Measurements from ENCODE around the gene IER3IP1. TPM values are rescaled to one million over a fixed set of nuclear protein-coding genes. Genes with fewer than 3 reads are reported as not detected.

IER3IP1 gene
- total and polyA plus RNA-seq, 8 donors, result under 0.01 to 39.1 (median 12.0) TPM

DNA sequence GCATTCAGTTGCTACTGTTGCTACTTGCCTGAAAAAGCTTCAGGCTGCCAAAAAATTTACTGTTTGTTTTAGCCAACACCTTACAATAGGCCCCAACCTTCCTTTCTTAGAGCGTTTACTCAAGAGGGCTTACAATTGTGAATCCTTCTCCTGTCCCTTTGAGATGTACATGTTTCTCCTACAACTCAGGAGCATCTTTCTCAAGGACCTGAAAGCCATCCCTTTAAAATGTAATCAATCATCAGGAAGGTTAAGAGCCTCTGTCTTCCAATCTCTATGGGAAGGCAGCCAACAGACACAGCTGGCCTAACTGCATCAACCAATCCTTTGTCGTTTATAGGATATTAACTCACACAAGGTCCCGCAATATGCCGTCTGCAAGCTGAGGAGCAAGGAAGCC lies 3.4 kb upstream of the IER3IP1 start:
- TF ChIP-seq POLR2AphosphoS5 (IDR thresholded peaks at IDR 0.05) (no peak), EP300 (IDR thresholded peaks at IDR 0.05) (no peak), POLR2A (IDR thresholded peaks at IDR 0.05) (no peak)
- TF ChIP-seq, protein P1, sequence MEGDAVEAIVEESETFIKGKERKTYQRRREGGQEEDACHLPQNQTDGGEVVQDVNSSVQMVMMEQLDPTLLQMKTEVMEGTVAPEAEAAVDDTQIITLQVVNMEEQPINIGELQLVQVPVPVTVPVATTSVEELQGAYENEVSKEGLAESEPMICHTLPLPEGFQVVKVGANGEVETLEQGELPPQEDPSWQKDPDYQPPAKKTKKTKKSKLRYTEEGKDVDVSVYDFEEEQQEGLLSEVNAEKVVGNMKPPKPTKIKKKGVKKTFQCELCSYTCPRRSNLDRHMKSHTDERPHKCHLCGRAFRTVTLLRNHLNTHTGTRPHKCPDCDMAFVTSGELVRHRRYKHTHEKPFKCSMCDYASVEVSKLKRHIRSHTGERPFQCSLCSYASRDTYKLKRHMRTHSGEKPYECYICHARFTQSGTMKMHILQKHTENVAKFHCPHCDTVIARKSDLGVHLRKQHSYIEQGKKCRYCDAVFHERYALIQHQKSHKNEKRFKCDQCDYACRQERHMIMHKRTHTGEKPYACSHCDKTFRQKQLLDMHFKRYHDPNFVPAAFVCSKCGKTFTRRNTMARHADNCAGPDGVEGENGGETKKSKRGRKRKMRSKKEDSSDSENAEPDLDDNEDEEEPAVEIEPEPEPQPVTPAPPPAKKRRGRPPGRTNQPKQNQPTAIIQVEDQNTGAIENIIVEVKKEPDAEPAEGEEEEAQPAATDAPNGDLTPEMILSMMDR (IDR thresholded peaks at IDR 0.05), result no peak
- intact Hi-C loops (cut with DNase I; ENCODE audit: low total_unique reads), result no loop called here
- H3K9me3 ChIP-seq, result peaks cover 0 to 2% (median 0%) of the 10 kb centered on the region in 4 donors
- DNase-seq, result peak in 1 of 2 donors; percentile 59
- H3K4me1 ChIP-seq, result peaks cover 6 to 17% (median 14%) of the 10 kb centered on the region in 4 donors
- 18 to 38% (median 20%) methylated on average over 4 of the region's 4 CpGs for WGBS, 5 donors
- H3K27me3 ChIP-seq, result no peaks in the 10 kb centered on the region
- no peaks in the 10 kb centered on the region for H3K36me3 ChIP-seq
- H3K27ac ChIP-seq, result no peak overlapping the region
- H3K4me3 ChIP-seq, result no peak overlapping the region

DNA sequence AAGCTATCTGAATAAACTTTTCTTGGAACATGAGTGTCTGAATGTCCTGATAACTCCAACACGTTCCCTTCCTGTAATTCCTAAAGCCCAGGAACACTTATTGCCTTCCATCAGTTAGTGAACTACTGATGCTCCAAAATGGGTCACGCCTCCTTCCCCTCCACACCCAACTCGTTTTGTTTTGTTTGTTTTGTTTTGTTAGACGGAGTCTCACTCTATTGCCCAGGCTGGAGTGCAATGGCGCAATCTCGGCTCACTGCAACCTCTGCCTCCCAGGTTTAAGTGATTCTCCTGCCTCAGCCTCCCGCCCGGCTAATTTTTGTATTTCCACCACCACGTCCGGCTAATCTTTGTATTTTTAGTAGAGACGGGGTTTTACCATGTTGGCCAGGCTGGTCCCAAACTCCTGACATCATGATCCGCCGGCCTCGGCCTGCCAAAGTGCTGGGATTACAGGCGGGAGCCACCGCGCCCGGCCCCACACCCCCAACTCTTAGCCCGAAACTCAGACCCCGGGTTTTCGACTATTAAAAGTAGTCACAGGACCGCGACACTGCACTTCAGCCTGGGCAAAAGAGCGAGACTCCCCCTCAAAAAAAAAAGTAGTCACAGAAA lies 774 bp downstream of the IER3IP1 start:
- Histone ChIP-seq H3K4me1 (peaks cover 12 to 41% (median 29%) of the 10 kb centered on the region in 4 donors), H3K9me3 (no peaks in the 10 kb centered on the region), H3K4me3 (peak overlapping the region; percentile 90 to 97 (median 96)), H3K36me3 (no peaks in the 10 kb centered on the region), H3K27me3 (no peaks in the 10 kb centered on the region), H3K27ac (peak overlapping the region; percentile 83 to 89 (median 86))
- intact Hi-C loops (cut with DNase I; ENCODE audit: low total_unique reads), result no loop called here
- WGBS, 5 donors, result 1 to 4% (median 2%) methylated on average over 24 of the region's 24 CpGs
- DNase-seq, result peak in 1 of 2 donors; percentile 22
- TF ChIP-seq EP300 (IDR thresholded peaks at IDR 0.05) (no peak), POLR2A (IDR thresholded peaks at IDR 0.05) (no peak), POLR2AphosphoS5 (IDR thresholded peaks at IDR 0.05) (no peak)
- TF ChIP-seq, protein P1 (IDR thresholded peaks at IDR 0.05), result no peak

DNA sequence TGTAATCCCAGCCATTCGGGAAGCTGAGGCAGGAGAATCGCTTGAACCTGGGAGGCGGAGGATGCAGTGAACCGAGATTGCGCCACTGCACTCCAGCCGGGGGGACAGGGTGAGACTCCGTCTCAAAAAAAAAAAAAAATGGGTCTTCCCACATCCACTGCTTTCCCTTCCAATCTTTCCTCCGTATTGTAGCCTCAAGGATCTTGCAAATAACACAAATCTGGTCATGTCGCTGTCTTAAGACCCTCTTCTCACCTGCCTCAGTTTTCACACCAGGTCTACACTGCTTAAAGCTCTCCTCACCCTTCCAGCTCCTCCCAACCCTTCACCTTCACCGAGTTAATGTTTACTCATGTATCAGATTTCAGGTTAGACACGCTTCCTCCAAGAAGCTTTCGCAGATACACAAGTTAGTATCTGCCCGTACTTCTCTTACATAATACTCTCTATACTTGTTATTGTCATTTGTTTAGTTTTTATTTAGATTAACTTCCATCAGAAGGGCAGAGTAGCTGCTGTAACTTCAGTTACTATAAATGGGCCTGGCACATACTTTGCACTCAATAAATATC lies 1.5 kb downstream of the IER3IP1 start:
- Histone ChIP-seq H3K27me3 (no peaks in the 10 kb centered on the region), H3K4me3 (peak overlapping the region; percentile 90 to 97 (median 96)), H3K4me1 (peaks cover 12 to 41% (median 29%) of the 10 kb centered on the region in 4 donors), H3K27ac (no peak overlapping the region), H3K36me3 (no peaks in the 10 kb centered on the region), H3K9me3 (no peaks in the 10 kb centered on the region)
- peak in 1 of 2 donors; percentile 50 for DNase-seq
- TF ChIP-seq POLR2AphosphoS5 (IDR thresholded peaks at IDR 0.05), result no peak
- intact Hi-C loops (cut with DNase I; ENCODE audit: low total_unique reads), result no loop called here
- WGBS, 5 donors, result 62 to 68% (median 63%) methylated on average over 13 of the region's 13 CpGs

DNA sequence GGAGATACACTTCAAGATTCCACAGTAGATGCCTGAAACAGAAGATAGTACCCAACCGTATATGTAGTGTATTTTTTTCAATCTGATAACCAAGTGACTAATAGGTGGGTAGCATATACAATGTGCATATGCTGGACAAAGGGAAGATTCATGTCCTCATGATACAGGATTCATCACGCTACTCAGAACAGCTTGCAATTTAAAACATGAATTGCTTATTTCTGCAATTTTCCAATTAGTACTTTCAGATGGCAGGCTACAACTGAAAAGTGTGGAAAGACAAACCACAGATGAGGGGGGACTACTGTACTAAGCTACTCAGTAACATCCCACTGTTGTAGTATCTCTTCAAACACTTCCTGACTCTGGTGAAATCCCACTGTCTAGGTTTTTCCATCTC lies 3.7 kb downstream of the IER3IP1 start:
- Histone ChIP-seq H3K27ac (no peak overlapping the region), H3K36me3 (no peaks in the 10 kb centered on the region), H3K4me1 (peaks cover 12 to 49% (median 32%) of the 10 kb centered on the region in 4 donors), H3K4me3 (no peak overlapping the region), H3K9me3 (no peaks in the 10 kb centered on the region), H3K27me3 (no peaks in the 10 kb centered on the region)
- WGBS, 5 donors, result 70 to 80% (median 79%) methylated on average over 2 of the region's 2 CpGs
- intact Hi-C loops (cut with DNase I; ENCODE audit: low total_unique reads), result no loop called here
- TF ChIP-seq POLR2A (IDR thresholded peaks at IDR 0.05), result no peak
- DNase-seq, result no peak

DNA sequence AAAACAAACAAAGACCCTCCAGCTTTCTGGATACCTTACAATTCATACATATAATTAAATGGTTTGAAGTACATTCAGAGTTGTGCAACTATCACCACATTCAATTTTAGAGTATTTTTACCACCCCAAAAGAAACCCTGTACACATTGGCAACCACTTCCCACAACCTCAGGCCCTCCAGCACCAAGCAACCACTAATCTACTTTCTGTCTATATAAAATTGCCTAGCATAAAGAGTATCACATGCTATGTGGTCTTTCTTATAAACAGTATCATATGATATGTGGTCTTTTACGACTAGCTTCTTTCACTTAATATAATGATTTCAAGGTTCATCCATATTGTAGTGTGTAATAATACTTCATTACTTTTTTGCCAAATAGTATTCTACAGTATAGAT lies 7.3 kb downstream of the IER3IP1 start:
- no peaks in the 10 kb centered on the region for H3K27me3 ChIP-seq
- no peak for DNase-seq
- no peak overlapping the region for H3K27ac ChIP-seq
- H3K36me3 ChIP-seq, result peaks cover 0 to 4% (median 0%) of the 10 kb centered on the region in 4 donors
- TF ChIP-seq POLR2AphosphoS5 (IDR thresholded peaks at IDR 0.05) (no peak), POLR2A (IDR thresholded peaks at IDR 0.05) (no peak), EP300 (IDR thresholded peaks at IDR 0.05) (no peak)
- TF ChIP-seq, protein P1 (IDR thresholded peaks at IDR 0.05), result no peak
- 73 to 85% (median 82%) methylated on average over 1 of the region's 1 CpG for WGBS, 5 donors
- no peaks in the 10 kb centered on the region for H3K9me3 ChIP-seq
- intact Hi-C loops (cut with DNase I; ENCODE audit: low total_unique reads), result no loop called here
- no peak overlapping the region for H3K4me3 ChIP-seq
- H3K4me1 ChIP-seq, result peaks cover under 1 to 46% (median 26%) of the 10 kb centered on the region in 4 donors
